SK-N-MC (cell line): ENCODE measurements around the gene P4HB.

Source experiments
- EZH2 ChIP-seq: fragments of 200-600 bp; sonication (generic); IDR thresholded peaks from one replicate; pipeline ENCODE4 v1.6.1; 2017; ENCODE audit warnings: antibody characterized with exemption
- POLR2AphosphoS5 ChIP-seq: IDR thresholded peaks from 2 replicates; pipeline ENCODE4 v1.6.1; 2012; ENCODE audit warnings: mild to moderate bottlenecking, low read depth, low read length, borderline replicate concordance

- TF ChIP-seq EZH2 (no peak), POLR2AphosphoS5 (no peak)
Measured at GRCh38 chr17:81831957-81832607, 28.3 kb downstream of the P4HB start.
